SK-N-SH treated with all-trans-retinoic acid at 6 μM for 48 hours (cell line): ENCODE results near the gene CLPTM1L.

ENCODE experiments used
- ARNTL ChIP-seq: fragments of 450-650 bp; formaldehyde crosslinking; IDR thresholded peaks from 2 replicates; pipeline ENCODE4 v1.5.0; 2020; ENCODE audit warnings: low read depth, mild to moderate bottlenecking, moderate library complexity, borderline replicate concordance
- CREB5 ChIP-seq: fragments of 250-450 bp; sonication (Bioruptor Pico); IDR thresholded peaks from 2 replicates; pipeline ENCODE4 v1.5.1; 2020; ENCODE audit warnings: low read depth, mild to moderate bottlenecking, moderate library complexity
- CSRNP3 ChIP-seq: fragments of 250-450 bp; sonication (Bioruptor Pico); IDR thresholded peaks from 2 replicates; pipeline ENCODE4 v1.5.1; 2021; ENCODE audit warnings: mild to moderate bottlenecking, moderate library complexity
- ESRRG ChIP-seq: fragments of 250-450 bp; sonication (Bioruptor Pico); IDR thresholded peaks from 2 replicates; pipeline ENCODE4 v1.6.1; 2021; ENCODE audit warnings: mild to moderate bottlenecking
- OSR1 ChIP-seq: fragments of 250-450 bp; sonication (Bioruptor Pico); IDR thresholded peaks from 2 replicates; pipeline ENCODE4 v1.8.0; 2022; ENCODE audit warnings: moderate library complexity, mild to moderate bottlenecking, inconsistent platforms
- PATZ1 ChIP-seq: fragments of 250-450 bp; sonication (Bioruptor Pico); IDR thresholded peaks from 2 replicates; pipeline ENCODE4 v1.8.0; 2020; ENCODE audit warnings: mild to moderate bottlenecking, moderate library complexity, borderline replicate concordance
- TOX ChIP-seq: fragments of 250-450 bp; sonication (Bioruptor Pico); IDR thresholded peaks from 2 replicates; pipeline ENCODE4 v1.8.0; 2021; ENCODE audit warnings: mild to moderate bottlenecking, moderate library complexity, borderline replicate concordance
- TSHZ2 ChIP-seq: fragments of 250-450 bp; sonication (Bioruptor Pico); IDR thresholded peaks from 2 replicates; pipeline ENCODE4 v1.5.0; 2020; ENCODE audit warnings: mild to moderate bottlenecking, moderate library complexity
- ZC3H10 ChIP-seq: fragments of 250-450 bp; sonication (Bioruptor Pico); IDR thresholded peaks from 2 replicates; pipeline ENCODE4 v1.5.1; 2021; ENCODE audit warnings: mild to moderate bottlenecking, moderate library complexity
- ZFP3 ChIP-seq: fragments of 250-450 bp; sonication (Bioruptor Pico); IDR thresholded peaks from 2 replicates; pipeline ENCODE4 v1.5.0; 2020; ENCODE audit warnings: mild to moderate bottlenecking, moderate library complexity

GRCh38 chr5:1281038-1281882 lies 63.6 kb downstream of the CLPTM1L start:
- no peak for TF ChIP-seq ESRRG
- TF ChIP-seq CSRNP3 (CRISPR knock-in tag): no peak
- TF ChIP-seq CREB5 (CRISPR knock-in tag): no peak
- TF ChIP-seq TSHZ2 (CRISPR knock-in tag): no peak
- TF ChIP-seq PATZ1: no peak
- TF ChIP-seq ZC3H10: no peak
- no peak for TF ChIP-seq ARNTL
- TF ChIP-seq OSR1: no peak
- TF ChIP-seq ZFP3 (CRISPR knock-in tag): no peak
- no peak for TF ChIP-seq TOX (CRISPR knock-in tag)
